Stimulated activated CD4-positive, alpha-beta T cell treated with anti-CD3 and anti-CD28 coated beads, Interleukin-4, amount 100 ng/mL, for 4 hours (primary cell): ENCODE results near the gene MTMR1.

ENCODE experiments used
- DNase-seq, 2 experiments: peaks; one replicate each; pipeline ENCODE4 v3.0.0-alpha.2; 2020

Gene MTMR1

GRCh38 chrX:150697641-150698040 lies 4.4 kb downstream of the MTMR1 start:
- DNase-seq: peak in 1 of 2 experiments; percentile 4

GRCh38 chrX:150698981-150699380 lies 5.8 kb downstream of the MTMR1 start:
- DNase-seq: no peak

GRCh38 chrX:150700107-150700506 lies 6.9 kb downstream of the MTMR1 start:
- DNase-seq: no peak

GRCh38 chrX:150701377-150701776 lies 8.2 kb downstream of the MTMR1 start:
- no peak for DNase-seq

GRCh38 chrX:150702966-150703694 lies 9.9 kb downstream of the MTMR1 start:
- no peak for DNase-seq

- DNase-seq: no peak
Measured at GRCh38 chrX:150703695-150703974, 10.4 kb downstream of the MTMR1 start.

- DNase-seq: peak in 1 of 2 experiments; percentile 3
Measured at GRCh38 chrX:150704030-150704613, 10.9 kb downstream of the MTMR1 start.

GRCh38 chrX:150712619-150713018 lies 19.4 kb downstream of the MTMR1 start:
- DNase-seq: no peak

GRCh38 chrX:150715184-150715583 lies 22.0 kb downstream of the MTMR1 start:
- DNase-seq: no peak

GRCh38 chrX:150719621-150720020 lies 26.4 kb downstream of the MTMR1 start:
- no peak for DNase-seq

- DNase-seq: no peak
Measured at GRCh38 chrX:150729956-150730355, 36.8 kb downstream of the MTMR1 start.

- no peak for DNase-seq
Measured at GRCh38 chrX:150730719-150731118, 37.5 kb downstream of the MTMR1 start.

- DNase-seq: peak; percentile 17 to 35
Measured at GRCh38 chrX:150731795-150732194, 38.6 kb downstream of the MTMR1 start.

GRCh38 chrX:150736475-150736874 lies 43.3 kb downstream of the MTMR1 start:
- no peak for DNase-seq

- no peak for DNase-seq
Measured at GRCh38 chrX:150752124-150752523, 58.9 kb downstream of the MTMR1 start.

- DNase-seq: no peak
Measured at GRCh38 chrX:150753357-150753756, 60.2 kb downstream of the MTMR1 start.

- DNase-seq: no peak
Measured at GRCh38 chrX:150753968-150754367, 60.8 kb downstream of the MTMR1 start.

GRCh38 chrX:150757371-150757770 lies 64.2 kb downstream of the MTMR1 start:
- DNase-seq: no peak

- DNase-seq: no peak
Measured at GRCh38 chrX:150759568-150760416, 66.6 kb downstream of the MTMR1 start.

- no peak for DNase-seq
Measured at GRCh38 chrX:150761176-150761818, 68.1 kb downstream of the MTMR1 start.

- no peak for DNase-seq
Measured at GRCh38 chrX:150761819-150762216, 68.6 kb downstream of the MTMR1 start.

GRCh38 chrX:150762258-150763165 lies 69.3 kb downstream of the MTMR1 start:
- DNase-seq: no peak
